ENCODE measurements around the gene NR2E1.

- TF ChIP-seq CTCF (IDR thresholded peaks at IDR 0.05; ENCODE audit: low read length), result no peak
- no peak for TF ChIP-seq EZH2 (IDR thresholded peaks at IDR 0.05; ENCODE audit: borderline replicate concordance, low read length)
Observed at GRCh38 chr6:108200631-108201030, 34.8 kb downstream of the NR2E1 start.

All from OCI-LY1 (cell line).